ENCODE data around the gene RXRB.
A peak's percentile ranks its signal among the peaks of the same experiment; 100 is the strongest.

- TF ChIP-seq CTCF (IDR thresholded peaks at IDR 0.05) (no peak), YY1 (IDR thresholded peaks at IDR 0.05; ENCODE audit: low read depth) (no peak), REST (IDR thresholded peaks at IDR 0.05; ENCODE audit: low read depth, low read length) (no peak), RAD21 (IDR thresholded peaks at IDR 0.05; ENCODE audit: low read length) (no peak), GATA2 (CRISPR knock-in tag; IDR thresholded peaks at IDR 0.05) (no peak), PBX3 (IDR thresholded peaks at IDR 0.05) (peak; percentile 27; the same call in 1 of the 2 replicates), RFX5 (IDR thresholded peaks at IDR 0.05; ENCODE audit: low read length) (no peak), NFIC (IDR thresholded peaks at IDR 0.05; ENCODE audit: borderline replicate concordance) (no peak)
Observed at GRCh38 chr6:33213166-33213988, 12.9 kb upstream of the RXRB start.

All from SK-N-SH (cell line).